NCI-H1436 (cell line): ENCODE data around the gene CREB1.

Source experiments
- DNase-seq: peaks from one replicate; lab custom pipeline; 2025; lab: John Stamatoyannopoulos, UW

CREB1 gene

GRCh38 chr2:207543272-207543671, 13.5 kb downstream of the CREB1 start:
- DNase-seq, result no peak

GRCh38 chr2:207546822-207547221, 17.1 kb downstream of the CREB1 start:
- DNase-seq, result no peak

DNA sequence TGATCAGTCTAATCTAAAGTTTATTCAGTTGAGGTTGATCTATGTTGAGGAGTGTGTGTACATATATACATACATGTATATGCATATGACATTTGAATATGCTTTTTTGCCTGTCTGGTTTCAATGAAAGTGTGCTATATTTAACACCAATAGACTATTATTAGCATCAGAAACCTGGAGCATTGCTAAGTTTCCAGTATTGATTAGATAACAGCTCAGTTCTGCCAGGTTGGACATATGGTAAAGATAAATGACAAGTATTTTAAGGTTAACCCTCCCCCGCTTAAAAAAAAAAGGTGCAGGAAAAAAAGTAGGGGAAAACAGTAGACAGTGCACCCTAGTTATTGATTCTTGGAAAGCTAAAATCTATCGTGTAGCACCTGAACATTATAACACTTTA, 19.4 kb downstream of the CREB1 start:
- DNase-seq, result no peak

- DNase-seq, result no peak
Observed at GRCh38 chr2:207558079-207558491, 28.3 kb downstream of the CREB1 start.

- no peak for DNase-seq
Observed at GRCh38 chr2:207561386-207562080, 31.8 kb downstream of the CREB1 start.

DNA sequence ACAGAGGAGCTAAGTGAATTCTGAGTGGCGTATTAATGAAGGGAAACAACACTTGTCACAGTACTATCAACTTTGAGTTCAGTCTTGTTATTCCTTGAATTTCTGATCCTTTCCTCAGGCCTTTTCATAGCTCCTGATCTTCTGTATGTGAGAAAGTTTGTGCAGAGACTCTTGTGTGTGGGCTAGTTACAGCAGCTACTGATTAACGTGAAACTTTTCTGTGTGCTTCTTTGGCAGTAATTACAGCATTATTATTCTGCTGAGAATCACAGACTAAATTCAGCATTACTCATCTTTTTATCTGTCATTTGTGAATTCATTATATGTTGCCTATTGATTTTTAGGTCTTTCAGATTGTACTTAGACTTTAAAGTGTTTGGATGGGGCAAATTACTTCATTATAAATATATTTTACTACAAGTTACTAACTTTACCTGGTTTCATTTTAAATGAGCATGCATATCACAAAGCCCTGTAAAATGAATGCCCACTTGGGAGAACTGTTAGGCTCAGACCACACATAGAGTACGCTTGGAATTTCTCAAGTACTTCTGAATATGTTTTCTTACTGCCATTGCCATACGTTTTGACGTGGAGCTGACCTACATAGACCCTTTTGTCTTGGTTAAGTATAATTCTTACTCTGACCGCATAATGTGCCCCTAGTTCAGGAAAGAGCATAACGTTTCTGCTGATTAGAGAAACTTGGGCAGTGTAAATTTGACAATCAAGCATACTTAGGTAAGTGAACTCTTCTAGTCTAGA, 36.2 kb downstream of the CREB1 start:
- DNase-seq, result no peak

- no peak for DNase-seq
Observed at GRCh38 chr2:207567671-207568070, 37.9 kb downstream of the CREB1 start.

- DNase-seq, result no peak
Observed at GRCh38 chr2:207571370-207571769, 41.6 kb downstream of the CREB1 start.

DNA sequence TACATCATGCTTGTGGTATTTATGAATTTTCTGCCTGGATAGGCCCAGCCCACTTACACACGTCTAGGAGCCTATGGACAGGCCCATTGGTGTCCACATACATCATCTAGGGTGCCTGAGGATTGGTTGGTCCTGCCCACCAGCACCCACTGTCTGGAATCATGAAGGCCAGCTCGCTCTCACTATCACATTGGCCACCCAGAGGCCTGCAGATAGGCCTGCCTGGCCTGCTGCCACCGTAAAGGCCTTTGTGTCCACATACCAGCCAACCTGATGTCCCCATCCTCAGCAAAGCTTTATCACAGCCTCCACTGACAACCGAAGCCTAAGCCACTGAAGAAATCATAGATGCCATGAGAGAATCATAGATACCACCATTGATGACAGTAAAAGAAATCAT, 55.2 kb downstream of the CREB1 start:
- no peak for DNase-seq

DNA sequence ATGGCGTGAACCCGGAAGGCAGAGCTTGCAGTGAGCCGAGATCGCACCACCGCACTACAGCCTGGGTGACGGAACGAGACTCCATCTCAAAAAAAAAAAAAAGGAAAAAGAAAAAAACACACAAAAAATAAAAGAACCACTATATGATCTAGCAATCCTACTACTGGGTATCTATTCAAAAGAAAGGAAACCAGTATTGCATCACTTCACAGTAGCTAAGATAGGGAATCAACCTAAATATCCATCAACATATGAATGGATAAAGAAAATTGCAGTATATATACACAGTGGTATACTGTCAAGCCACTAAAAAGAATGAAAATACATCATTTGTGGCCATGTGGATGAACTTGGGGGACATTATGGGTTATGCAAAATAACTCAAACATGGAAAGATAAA, 57.5 kb downstream of the CREB1 start:
- no peak for DNase-seq

GRCh38 chr2:207589143-207589542, 59.4 kb downstream of the CREB1 start:
- DNase-seq, result no peak

DNA sequence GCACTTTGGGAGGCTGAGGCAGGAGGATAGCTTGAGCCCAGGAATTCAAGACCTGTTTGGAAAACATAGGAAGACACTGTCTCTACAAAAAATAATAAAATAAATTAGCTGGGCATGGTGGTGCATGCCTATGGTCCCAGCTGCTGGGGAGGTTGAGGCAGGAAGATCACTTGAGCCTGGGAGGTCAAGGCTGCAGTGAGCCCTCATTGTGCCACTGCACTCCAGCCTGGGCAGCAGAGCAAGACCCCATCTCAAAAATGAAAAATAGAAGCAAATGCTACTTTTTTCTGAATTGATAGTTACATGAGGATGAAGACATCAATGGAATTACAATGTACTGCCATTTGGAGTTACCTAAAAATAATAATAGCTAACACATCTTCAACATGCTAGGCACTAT, 63.5 kb downstream of the CREB1 start:
- no peak for DNase-seq

- DNase-seq, result no peak
Observed at GRCh38 chr2:207594264-207594663, 64.5 kb downstream of the CREB1 start.

- DNase-seq, result no peak
Observed at GRCh38 chr2:207594731-207595130, 65.0 kb downstream of the CREB1 start.

DNA sequence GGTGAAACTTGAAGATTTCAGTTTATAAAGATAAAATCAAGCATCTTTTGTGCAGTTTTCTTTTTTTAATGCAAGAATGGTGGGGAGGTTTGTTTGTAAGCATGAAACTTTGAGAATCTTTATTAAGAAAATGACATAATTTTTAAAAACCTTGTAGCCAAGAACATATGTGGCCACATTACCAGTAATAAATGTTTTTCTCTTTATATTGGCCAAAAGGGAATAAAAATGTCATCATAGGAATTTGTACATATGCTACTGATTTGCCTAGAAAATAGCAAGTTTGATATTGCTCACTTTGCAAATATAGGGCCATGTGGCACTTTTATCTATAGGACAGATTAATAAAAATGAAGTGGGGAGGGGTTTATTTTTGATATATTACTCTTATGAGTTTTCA, 69.9 kb downstream of the CREB1 start:
- no peak for DNase-seq

- DNase-seq, result no peak
Observed at GRCh38 chr2:207600231-207600630, 70.5 kb downstream of the CREB1 start.

DNA sequence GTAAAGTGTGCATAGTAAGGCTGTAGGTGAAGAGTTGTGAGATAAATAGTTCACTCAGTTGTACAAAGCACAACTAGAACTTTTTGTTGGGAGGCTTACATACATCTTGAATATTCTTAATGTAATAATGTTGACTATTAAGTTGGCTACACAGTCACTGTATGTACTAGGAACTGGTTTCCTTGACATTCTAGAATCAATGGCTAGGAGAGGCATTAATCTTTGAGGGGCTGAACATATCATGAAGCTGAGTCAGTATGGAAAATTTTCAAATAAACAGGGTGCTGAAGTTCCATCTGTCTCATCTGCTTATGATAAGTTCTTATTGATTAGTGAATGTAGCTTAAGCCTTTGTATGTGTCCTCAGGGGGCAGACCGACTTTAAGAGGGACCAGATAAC, 72.0 kb downstream of the CREB1 start:
- no peak for DNase-seq

DNA sequence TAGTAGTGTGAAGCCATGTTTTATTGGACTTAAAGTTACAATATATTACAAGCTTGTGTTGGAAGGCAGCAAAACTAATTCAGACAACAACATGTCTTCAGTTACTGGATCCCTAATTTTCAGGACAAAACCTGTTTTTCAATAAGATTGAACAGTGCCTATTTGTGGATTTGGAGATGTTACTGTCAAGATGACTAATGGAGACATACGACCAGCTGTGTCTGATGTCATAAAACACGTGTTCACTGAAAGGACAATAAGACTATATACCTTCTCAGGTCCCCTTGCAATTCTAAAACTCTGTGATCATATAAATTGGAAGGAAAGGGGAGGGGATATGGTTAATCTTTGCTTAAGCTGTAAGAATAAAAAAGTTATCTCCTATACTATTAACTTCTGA, 73.7 kb downstream of the CREB1 start:
- DNase-seq, result no peak

GRCh38 chr2:207606399-207606798, 76.6 kb downstream of the CREB1 start:
- no peak for DNase-seq

- no peak for DNase-seq
Observed at GRCh38 chr2:207606829-207607228, 77.1 kb downstream of the CREB1 start.

DNA sequence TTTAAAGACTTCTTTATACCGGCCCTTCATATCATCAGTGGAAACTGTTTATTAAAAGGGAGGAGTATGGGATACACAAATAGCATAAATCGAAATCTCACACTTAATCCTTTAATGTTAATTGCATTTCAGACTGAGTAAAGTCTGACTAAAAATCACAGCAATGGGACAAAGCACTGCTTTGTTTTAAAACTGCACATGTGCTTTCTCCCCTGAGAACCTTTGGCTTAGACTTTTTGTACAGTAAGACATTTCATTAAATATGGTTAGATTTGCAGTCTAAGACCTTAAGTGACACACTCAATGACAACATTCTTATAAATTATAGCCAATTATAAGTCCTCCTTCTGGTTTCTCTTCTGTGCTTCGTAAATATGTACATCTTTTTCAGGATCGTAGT, 83.0 kb downstream of the CREB1 start:
- no peak for DNase-seq

GRCh38 chr2:207614824-207615223, 85.1 kb downstream of the CREB1 start:
- no peak for DNase-seq

DNA sequence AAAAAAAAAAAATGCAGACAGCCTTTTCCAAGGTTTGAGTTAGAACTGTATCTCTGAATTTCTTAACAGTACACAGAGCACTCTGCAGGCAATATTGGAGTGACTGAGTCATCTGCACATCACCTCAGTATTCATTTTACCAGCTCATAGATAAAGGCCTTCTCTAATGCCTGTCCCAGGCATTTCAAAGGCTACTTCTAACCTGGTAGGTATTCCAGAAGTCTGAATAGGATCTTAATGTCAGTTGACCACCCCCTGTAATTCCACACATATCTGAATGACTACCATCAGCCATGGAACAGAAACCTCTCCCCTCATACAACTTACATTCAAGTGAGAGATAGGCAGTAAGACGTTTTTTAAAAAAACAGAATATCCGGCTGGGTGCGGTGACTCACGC, 86.4 kb downstream of the CREB1 start:
- DNase-seq, result no peak
